Testis (tissue), 3 donors: ENCODE measurements around the gene ASPHD1. TPM values are rescaled to one million over a fixed set of nuclear protein-coding genes. Genes with fewer than 3 reads are reported as not detected.
A peak's percentile ranks its signal among the peaks of the same experiment; 100 is the strongest.

Source experiments
- DNase-seq: peaks from one replicate; pipeline ENCODE4 v3.0.0-alpha.2; 2019
- H3K27ac ChIP-seq, 2 donors: fragments of 200-600 bp; sonication (generic); one replicate each; pipeline ENCODE4 v1.5.1; 2019
- H3K27me3 ChIP-seq: fragments of 200-600 bp; sonication (generic); one replicate; pipeline ENCODE4 v1.5.1; 2019
- H3K36me3 ChIP-seq: fragments of 200-600 bp; sonication (generic); one replicate; pipeline ENCODE4 v1.5.1; 2017; ENCODE audit warnings: low read depth; ENCODE audit errors: missing control alignments
- H3K4me1 ChIP-seq: fragments of 200-600 bp; sonication (generic); one replicate; pipeline ENCODE4 v1.5.1; 2019
- H3K4me3 ChIP-seq, 2 donors: fragments of 200-600 bp; sonication (generic); one replicate each; pipeline ENCODE4 v1.5.1; 2017 to 2019
- H3K9me3 ChIP-seq: fragments of 200-600 bp; sonication (generic); one replicate; pipeline ENCODE4 v1.5.1; 2017
- CTCF ChIP-seq, 3 experiments: fragments of 450-650 bp in 2 of 3; fragments of 200-600 bp in 1 of 3; sonication (generic) in 1 of 3; IDR thresholded peaks; one replicate each; pipeline ENCODE4 v1.5.1; 2016 to 2019; ENCODE audit warnings: antibody characterized with exemption in 3 of 3, mild to moderate bottlenecking in 2 of 3, moderate library complexity in 1 of 3
- POLR2A ChIP-seq: fragments of 450-650 bp; IDR thresholded peaks from one replicate; pipeline ENCODE4 v1.6.1; 2017; ENCODE audit warnings: antibody characterized with exemption, mild to moderate bottlenecking, moderate library complexity
- WGBS, 2 donors: methylation state at CpG; one replicate each; pipeline ENCODE4 v1.1.5; 2018; 5-methylcytosine and 5-hydroxymethylcytosine counted together
- intact Hi-C: fragments of 100-400 bp; cut with DNase I; formaldehyde crosslinking; loops from one replicate; pipeline ENCODE4 v1.15.1; 2023; ENCODE audit warnings: low total_unique reads
- polyA plus RNA-seq: library from polyadenylated mRNA; stranded (reverse); fragments of 350-450 nt; fragmentation: Illumina TruSeq; extraction: RNeasy Lipid Tissue Mini Kit (QIAGEN cat#74804); gene quantifications from one replicate; pipeline ENCODE4 v1.2.3, GENCODE V29; 2014; ENCODE audit warnings: low read depth, low replicate concordance; ENCODE audit not compliant: insufficient read depth
- total RNA-seq, 2 donors: library from RNA; depleted of rRNA; stranded (reverse); fragments of >200 nt; gene quantifications; one replicate each; pipeline ENCODE4 v1.2.3, GENCODE V29; 2016

ASPHD1 gene
- total and polyA plus RNA-seq, 3 donors from 2014 or later, result 6.2 to 13.7 (median 11.1) TPM

- DNase-seq, result no peak
Measured at GRCh38 chr16:29898804-29899515, 1.3 kb upstream of the ASPHD1 start.

GRCh38 chr16:29899516-29900101 lies 679 bp upstream of the ASPHD1 start, which contains the start of gene SEZ6L2:
TSS of gene SEZ6L2 (minus strand) at chr16:29899550. CDS start at chr16:29899019, 531 bp downstream.
- Histone ChIP-seq H3K4me1 (no peaks in the 10 kb centered on the region), H3K27ac (peak within 1 kb of the TSS in 1 of 2 donors; percentile 17), H3K27me3 (no peaks in the 10 kb centered on the region), H3K9me3 (no peaks in the 10 kb centered on the region), H3K4me3 (peak within 1 kb of the TSS; percentile 49 to 67), H3K36me3 (no peaks in the 10 kb centered on the region)
- intact Hi-C loops, result no loop called here
- WGBS, 2 donors, result 1% methylated on average over 24 to 29 of the region's 29 CpGs
- TF ChIP-seq CTCF (IDR thresholded peaks at IDR 0.05) (no peak), POLR2A (no peak)
- DNase-seq, result peak; percentile 81

More at GRCh38 chr16:29898804-29899515, 1.3 kb upstream of the ASPHD1 start:
- 1 to 2% methylated on average over 25 of the region's 25 CpGs for WGBS, 2 donors
- H3K36me3 ChIP-seq, result no peaks in the 10 kb centered on the region
- no peaks in the 10 kb centered on the region for H3K9me3 ChIP-seq
- H3K27ac ChIP-seq, result no peak overlapping the region
- peak overlapping the region in 1 of 2 donors; percentile 67 for H3K4me3 ChIP-seq
- no peaks in the 10 kb centered on the region for H3K27me3 ChIP-seq
- intact Hi-C loops, result no loop called here
- TF ChIP-seq CTCF (IDR thresholded peaks at IDR 0.05) (no peak), POLR2A (no peak)
- no peaks in the 10 kb centered on the region for H3K4me1 ChIP-seq

GRCh38 chr16:29900888-29901606 lies 759 bp downstream of the ASPHD1 start:
- Histone ChIP-seq H3K4me1 (no peaks in the 10 kb centered on the region), H3K27ac (no peak overlapping the region), H3K9me3 (no peaks in the 10 kb centered on the region), H3K27me3 (no peaks in the 10 kb centered on the region), H3K4me3 (peak overlapping the region in 1 of 2 donors; percentile 67), H3K36me3 (no peaks in the 10 kb centered on the region)
- WGBS, 2 donors, result 9 to 35% methylated on average over 21 to 31 of the region's 31 CpGs
- intact Hi-C loops, result no loop called here
- DNase-seq, result no peak
- TF ChIP-seq POLR2A (no peak), CTCF (IDR thresholded peaks at IDR 0.05) (no peak)

GRCh38 chr16:29901607-29901945 lies 1.3 kb downstream of the ASPHD1 start:
- H3K36me3 ChIP-seq, result no peaks in the 10 kb centered on the region
- intact Hi-C loops, result no loop called here
- WGBS, 2 donors, result 63% methylated on average over 1 to 19 of the region's 19 CpGs
- no peaks in the 10 kb centered on the region for H3K4me1 ChIP-seq
- no peak overlapping the region for H3K4me3 ChIP-seq
- H3K27me3 ChIP-seq, result no peaks in the 10 kb centered on the region
- TF ChIP-seq POLR2A (no peak), CTCF (IDR thresholded peaks at IDR 0.05) (no peak)
- no peak overlapping the region for H3K27ac ChIP-seq
- H3K9me3 ChIP-seq, result no peaks in the 10 kb centered on the region
- no peak for DNase-seq
